ENCODE measurements around the gene PIEZO1.
A peak's percentile ranks its signal among the peaks of the same experiment; 100 is the strongest.
"Not testable (repeated sequence)": the region's sequence is repeated elsewhere in the genome, so short reads cannot be mapped to it uniquely, and the experiment has no call there.

Gene PIEZO1

DNA sequence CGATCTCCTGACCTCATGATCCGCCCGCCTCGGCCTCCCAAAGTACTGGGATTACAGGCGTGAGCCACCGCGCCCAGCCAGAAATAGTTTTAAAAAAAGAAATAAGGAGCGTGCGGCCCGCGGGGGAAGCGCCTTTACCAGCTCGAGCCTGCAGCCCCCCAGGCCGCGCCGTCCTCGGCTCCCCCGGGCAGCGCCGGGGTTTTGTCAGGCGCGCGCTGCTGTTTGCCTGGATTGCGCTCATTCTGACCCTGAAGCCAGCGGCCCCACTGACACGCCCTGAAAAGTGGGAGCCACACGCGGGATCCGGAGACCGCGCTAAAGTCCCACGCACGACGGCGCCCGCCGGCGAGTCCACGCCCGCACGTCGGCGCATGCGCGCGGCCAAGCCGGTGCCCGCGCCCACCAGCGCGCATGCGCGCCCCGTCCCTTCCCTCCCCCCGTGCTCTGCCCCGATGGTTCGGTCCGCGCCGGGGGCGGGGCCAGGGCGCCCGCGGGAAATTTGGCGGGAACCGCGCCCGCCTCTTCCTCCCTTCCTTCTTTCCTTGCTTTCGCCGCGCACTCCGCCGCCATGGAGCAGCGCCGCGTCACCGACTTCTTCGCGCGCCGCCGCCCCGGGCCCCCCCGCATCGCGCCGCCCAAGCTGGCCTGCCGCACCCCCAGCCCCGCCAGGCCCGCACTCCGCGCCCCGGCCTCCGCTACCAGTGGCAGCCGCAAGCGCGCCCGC, 18.4 kb upstream of the PIEZO1 start, which contains the start of gene CDT1:
Gene CDT1 (plus strand): TSS at position 526 of the 724 bp plus-strand sequence. CDS start 43 bp downstream, at position 569.
- no peak for DNase-seq

DNA sequence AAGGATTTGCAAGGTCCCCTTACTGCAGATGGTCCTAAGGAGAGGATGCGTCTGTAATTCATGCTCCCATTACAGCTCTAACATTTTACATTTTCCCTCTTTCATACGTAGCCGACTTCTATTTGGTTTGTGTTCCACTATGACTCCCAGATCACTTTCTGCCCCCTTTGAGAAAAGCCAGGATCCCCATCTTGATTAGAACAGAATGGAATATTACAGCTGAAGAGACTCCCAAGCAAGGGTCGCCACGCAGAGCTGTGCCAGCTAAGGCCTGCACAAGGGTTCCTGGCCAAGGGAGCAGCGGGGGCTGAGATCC, 15.2 kb upstream of the PIEZO1 start:
- no peak for DNase-seq

GRCh38 chr16:88799569-88800276, 14.7 kb upstream of the PIEZO1 start:
- peak; percentile 56 for DNase-seq

DNA sequence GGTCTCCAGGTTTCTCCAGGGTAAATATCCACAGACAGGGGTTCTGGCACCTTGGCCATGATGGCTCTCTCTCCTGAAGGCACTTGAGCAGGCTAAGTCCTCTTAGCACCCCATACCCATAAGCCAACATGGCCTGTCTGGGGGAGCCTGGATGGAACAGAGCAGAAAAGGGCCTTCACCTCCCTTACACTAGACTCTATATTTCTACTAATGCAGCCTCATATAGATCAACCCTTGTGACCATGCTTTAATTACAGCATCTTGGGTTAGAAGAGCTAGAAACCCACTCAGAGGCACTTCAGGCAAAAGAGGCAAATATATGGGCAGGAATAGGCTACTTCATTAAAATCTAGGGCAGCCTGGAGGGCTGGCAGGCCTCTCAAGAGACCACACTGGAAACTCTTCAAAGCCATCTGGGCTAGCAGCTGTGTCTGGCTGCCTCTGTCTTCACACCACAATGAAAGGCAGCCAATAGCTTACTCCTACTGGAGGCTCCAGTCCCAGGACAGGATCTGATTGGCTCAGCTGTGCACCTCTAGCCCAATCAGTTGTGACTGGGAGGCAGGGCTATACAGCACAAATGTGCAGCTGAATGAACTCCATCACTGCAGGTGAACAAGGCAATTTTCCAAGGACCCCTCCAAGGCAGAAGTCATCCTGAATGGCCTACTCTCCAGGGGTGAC, 13.9 kb upstream of the PIEZO1 start:
- DNase-seq = no peak

DNA sequence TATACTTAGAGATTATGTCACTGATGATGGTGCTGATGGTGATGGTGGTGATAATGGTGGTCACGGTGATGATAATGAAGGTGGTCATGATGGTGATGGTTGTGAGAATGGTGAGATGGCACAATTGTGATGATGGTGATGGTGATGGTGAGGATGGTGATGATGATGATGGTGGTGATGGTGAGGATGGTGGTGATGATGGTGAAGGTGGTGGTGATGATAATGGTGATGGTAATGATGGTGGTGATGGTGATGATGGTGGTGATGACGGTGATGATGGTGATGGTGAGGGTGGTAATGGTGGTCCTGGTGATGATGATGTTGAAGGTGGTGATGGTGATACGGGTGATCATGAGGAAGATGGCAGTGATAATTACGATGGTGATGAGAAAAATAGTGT, 13.1 kb upstream of the PIEZO1 start:
- DNase-seq = no peak

GRCh38 chr16:88796278-88796677, 11.3 kb upstream of the PIEZO1 start:
- DNase-seq = no peak

DNA sequence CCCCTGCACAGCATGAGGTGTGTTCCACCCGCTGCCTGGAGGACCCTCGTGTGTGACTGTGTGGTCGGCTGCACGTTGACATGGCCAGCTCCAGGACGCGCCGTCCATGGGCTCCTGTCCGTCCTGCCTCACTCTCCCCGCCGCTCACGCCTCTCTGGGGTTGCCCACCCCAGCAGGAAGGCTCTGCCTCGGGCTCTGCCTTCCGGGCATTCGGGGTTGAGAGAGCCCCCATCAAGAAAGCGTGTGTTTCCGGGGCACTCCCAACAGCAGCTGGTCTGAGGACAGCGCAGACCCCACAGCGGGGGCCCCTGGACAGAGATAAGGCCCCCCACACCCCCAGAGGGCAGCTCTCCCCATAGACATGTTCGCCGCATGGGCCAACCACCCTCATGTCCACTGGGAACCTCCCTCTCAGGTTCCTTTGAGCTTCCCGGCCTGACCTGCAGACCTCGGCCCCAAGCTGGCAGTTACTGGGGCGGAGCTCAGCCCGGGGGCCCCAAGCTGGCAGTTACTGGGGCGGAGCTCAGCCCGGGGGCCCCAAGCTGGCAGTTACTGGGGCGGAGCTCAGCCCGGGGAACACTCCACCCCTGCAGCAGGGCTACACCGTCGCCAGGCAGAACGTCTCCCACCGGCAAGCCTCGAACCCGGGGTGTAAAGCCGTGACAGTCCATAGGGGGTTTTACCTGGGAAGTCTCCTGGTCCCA, 8.4 kb upstream of the PIEZO1 start:
- DNase-seq = peak; percentile 42

GRCh38 chr16:88792668-88793250, 7.7 kb upstream of the PIEZO1 start:
- DNase-seq = no peak

GRCh38 chr16:88792078-88792550, 7.1 kb upstream of the PIEZO1 start:
- no peak for DNase-seq

GRCh38 chr16:88790312-88791211, 5.5 kb upstream of the PIEZO1 start:
- no peak for DNase-seq

DNA sequence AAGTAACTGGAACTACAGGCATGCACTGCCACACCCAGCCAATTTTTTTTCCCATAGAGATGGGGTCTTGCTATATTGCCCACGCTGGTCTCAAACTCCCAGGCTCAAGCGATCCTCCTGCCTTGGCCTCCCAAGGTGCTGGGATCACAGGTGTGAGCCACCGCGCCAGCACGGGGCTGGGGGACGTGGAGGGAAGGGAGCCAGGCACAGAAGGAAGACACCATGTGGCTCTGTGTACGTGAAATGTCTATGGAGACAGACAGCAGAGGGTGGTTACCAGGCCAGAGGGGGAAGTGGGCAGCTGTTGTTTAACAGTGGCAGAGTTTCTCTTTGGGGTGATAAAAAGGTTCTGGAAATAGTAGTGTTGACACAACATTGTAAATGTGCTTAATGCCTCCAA, 4.6 kb upstream of the PIEZO1 start:
- DNase-seq = peak; percentile 41

GRCh38 chr16:88788749-88789148, 3.7 kb upstream of the PIEZO1 start:
- DNase-seq = not testable (repeated sequence)

DNA sequence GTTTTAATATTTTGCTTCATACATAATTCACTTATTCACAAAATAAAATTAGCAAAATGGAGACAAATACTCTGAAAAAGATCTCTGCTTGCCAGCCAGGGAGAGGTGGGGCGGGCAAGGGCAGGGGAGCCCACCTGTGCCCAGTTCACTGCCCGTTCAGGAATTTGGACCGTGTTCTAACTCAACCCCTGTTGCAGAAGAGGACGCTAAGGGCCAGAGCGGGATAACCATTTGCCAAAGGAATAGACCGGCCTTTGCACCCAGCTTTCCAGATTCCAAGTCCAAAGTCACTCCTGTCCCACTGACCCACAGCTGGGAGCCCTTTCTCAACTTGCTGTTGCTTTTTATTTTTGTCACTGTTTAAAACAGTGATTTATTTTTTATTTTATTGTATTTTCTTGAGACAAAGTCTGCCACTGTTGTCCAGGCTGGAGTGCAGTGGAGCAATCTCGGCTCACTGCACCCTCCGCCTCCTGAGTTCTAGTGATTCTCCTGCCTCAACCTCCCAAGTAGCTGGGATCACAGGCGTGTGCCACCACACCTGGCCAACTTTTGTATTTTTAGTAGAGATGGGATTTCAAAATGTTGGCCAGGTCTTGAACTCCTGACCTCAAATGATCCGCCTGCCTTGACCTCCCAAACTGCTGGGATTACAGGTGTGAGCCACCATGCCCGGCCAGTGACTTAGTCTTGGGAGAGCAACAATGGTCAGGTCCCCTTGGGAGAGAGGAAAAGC, 2.7 kb upstream of the PIEZO1 start:
- DNase-seq = no peak

GRCh38 chr16:88784856-88785105, 239 bp downstream of the PIEZO1 start:
- no peak for DNase-seq

DNA sequence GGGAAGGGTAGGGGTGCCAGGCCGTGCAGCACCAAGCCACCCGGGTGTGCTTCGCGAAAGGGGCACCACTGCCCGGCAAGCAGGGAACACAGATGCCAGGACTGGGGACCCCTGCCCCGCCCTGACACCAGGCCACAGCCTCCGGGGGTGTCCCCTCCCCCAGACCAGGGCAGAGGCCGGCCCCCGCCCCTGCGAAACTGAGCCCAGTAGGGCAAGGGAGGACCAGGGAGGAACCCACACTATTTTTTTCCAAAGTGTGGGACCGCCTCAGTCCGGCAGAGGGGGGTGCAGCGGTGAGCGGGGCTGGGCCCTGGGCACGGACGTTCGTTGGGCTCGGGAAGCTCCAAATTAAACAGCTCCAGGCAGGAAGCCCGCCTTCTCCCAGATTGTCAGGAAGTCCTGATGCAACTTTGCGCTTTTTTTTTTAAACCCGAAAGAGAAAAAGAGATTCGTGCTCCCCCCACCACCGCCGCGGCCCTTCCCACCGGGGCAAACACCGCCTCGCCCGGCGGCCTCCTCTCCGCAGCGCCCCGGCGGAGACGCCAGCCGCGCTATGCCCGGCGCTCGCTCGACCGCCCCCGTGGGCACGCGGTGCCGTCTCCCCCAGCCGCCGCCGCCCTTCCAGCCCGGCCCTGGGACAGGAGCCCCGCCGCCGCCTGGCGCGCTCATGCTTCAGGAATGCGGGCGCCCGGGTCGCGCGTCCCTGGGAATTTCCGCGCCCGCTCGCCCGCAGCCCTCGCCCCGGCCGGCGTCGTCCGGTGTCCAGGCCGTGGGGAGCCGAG, 755 bp downstream of the PIEZO1 start:
- DNase-seq = no peak

- no peak for DNase-seq
Observed at GRCh38 chr16:88783391-88784073, 1.5 kb downstream of the PIEZO1 start.

DNA sequence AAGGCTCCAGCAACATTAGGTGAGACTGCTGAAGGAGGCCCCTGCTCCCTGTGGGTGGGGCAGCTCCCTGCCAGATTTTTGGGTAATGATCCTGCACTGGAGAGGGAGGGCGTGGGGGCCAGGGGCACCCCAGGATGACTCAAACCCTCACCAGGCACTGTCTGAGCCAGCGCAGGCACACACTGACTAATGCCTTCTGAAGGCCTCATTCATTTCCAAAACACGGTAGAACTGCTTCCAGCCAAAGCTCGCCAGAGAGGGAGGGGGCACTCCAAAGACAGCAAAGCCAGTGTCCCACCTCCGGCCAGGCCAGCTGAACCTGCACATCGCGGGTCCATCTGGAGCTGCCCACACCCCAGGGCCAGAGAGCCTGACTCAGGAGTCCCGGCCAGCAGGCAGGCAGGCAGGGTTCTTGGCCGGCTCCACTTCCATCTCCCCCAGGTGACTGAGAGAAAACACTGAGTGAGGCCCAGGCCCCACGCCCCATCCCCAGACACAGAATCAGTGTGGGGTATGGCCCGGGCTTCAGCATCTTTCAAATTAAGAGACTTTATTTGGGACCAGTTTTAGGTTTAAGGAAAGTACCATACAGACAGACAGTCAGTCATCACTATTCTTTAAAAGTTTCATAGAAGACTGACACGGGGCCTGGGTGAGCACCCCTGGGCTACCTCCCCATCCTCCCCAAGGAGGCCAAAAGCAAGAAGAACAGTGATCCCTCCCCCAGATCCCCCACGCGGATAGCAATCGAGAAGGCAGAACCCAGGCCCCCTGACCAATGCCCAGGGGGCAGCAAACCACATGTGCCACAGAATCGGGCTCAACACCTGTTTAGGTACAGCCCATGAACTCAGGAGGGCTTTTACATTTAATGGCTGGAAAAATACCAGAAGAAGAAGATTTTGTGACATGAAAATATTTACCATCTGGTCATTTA, 2.3 kb downstream of the PIEZO1 start:
- DNase-seq = no peak

Measured in SIG-M5 (cell line).